DMS 273 (cell line): Measurements from ENCODE around the gene EFCAB10.
"Not testable (repeated sequence)": the region's sequence is repeated elsewhere in the genome, so short reads cannot be mapped to it uniquely, and the experiment has no call there.

ENCODE experiments used
- DNase-seq: peaks from one replicate; lab custom pipeline; 2025; ENCODE audit not compliant: unreplicated experiment; lab: John Stamatoyannopoulos, UW

The EFCAB10 gene

DNA sequence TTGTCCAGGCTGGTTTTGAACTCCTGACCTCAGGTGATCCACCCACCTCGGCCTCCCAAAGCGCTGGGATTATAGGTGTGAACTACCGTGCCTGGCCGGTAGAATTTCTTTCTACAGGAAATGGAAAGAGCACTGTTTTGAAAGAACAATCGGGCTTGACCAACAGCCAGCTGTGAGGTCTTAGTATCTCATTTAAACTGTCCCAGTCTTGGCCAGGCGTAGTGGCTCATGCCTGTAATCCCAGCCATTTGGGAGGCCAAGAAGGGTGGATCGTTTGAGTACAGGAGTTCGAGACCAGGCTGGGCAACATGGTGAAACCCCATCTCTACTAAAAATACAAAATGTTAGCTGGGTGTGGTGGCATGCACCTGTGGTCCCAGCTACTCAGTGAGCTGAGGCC, 17.8 kb upstream of the EFCAB10 start:
- DNase-seq = not testable (repeated sequence)

DNA sequence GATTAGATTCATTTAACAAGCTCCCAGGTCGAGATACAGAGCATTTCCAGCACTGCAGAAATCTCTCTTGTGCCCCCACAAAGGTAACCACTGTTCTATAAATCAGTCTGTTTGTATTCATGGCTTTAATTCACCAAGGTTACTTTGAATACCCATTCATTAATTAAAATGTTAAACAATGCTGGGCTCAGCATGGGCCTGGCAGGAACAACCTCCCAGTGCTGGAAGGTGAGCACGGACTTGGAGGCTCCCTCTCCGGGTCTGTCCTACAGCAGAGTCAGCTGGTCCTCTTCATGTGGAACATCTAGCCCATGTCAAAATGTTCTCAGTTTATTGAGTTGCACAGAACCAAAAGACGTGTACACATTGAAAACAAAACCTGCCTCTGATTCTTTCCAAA, 15.6 kb upstream of the EFCAB10 start:
- no peak for DNase-seq

DNA sequence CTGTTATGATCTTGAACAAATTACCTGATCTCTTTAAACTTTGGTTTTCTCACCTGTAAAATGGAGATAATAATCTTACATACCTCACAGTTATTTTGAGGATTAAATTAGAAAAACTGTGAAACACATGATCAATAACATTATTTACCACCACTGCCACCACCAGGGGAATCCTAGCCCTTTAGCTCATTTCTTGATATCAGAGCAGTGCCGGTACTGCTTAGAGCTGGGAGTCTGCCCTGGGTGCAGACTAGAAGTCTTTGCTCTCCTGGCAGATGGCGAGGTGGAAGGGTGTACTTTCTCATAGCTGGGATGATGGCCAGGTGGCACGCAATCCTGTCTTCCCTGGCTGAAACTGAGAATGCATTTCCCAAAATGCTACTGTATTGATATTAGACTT, 12.7 kb upstream of the EFCAB10 start:
- DNase-seq = peak; percentile 98

DNA sequence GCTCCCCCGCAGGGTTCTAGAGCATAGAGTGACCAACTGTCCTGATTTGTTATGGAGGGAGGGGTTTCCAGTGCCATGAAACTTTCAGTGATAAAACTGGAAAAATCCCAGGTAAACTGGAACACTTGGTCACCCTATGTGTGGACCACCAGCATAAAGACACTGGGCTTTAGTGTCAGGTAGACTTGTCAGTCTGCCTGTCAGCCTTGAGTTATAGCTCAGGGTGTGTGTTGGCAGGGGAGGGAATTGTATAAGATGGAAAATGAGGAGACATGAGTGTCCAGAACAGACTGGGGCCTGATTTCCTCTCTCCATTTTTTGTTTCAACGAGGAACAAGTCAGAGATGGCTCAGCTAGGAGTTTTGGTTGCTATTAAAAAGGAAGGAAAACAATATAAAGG, 10.2 kb upstream of the EFCAB10 start:
- DNase-seq = no peak

DNA sequence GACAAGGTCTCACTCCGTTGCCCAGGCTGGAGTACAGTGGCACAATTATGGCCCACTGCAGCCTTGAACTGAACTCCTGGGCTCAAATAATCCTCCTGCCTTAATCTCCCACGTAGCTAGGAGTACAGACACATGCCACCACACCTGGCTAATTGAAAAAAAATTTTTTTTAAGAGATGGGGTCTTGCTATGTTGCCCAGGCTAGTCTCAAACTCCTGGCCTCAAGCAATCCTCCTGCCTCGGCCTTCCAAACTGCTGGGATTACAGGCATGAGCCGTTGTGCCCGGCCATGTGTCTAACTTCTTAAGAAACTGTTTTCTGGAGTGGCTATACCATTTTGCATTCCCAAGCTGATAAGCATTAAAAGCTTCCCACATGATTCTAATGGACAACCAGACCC, 9.5 kb upstream of the EFCAB10 start:
- DNase-seq = no peak

DNA sequence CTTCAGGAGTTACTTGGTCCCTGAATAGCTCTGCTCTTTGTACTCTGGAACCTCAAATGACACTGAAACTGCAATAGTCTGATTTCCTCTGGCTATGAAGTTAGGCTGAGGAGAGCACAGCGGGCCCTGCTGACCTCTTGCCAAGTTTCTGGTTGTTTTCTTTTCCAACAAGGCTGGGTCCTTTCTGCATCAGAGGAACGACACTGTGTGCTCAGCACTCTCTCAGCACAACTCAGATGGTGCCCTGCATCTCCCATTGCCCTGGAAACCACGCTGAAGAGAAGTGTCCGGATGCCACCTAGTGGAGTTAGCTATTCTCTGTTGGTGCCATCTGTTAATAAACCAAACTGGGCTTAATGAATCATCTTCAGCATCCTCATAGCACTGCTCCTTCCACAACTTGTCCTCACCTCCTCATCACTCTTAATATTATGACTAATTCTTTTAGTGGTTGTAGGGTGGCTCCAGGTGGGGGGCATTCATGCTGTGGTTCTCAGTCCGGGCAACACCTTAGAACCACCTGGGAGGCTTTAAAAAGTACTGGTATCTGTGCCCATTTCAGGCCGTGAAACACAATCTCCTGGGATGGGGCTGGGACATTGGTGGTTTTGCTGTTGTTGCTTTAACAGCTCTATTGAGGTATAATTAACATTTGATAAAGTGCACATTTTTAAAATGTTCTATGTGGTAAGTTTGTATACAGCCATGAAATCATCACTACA, 8.2 kb upstream of the EFCAB10 start:
- peak; percentile 95 for DNase-seq

DNA sequence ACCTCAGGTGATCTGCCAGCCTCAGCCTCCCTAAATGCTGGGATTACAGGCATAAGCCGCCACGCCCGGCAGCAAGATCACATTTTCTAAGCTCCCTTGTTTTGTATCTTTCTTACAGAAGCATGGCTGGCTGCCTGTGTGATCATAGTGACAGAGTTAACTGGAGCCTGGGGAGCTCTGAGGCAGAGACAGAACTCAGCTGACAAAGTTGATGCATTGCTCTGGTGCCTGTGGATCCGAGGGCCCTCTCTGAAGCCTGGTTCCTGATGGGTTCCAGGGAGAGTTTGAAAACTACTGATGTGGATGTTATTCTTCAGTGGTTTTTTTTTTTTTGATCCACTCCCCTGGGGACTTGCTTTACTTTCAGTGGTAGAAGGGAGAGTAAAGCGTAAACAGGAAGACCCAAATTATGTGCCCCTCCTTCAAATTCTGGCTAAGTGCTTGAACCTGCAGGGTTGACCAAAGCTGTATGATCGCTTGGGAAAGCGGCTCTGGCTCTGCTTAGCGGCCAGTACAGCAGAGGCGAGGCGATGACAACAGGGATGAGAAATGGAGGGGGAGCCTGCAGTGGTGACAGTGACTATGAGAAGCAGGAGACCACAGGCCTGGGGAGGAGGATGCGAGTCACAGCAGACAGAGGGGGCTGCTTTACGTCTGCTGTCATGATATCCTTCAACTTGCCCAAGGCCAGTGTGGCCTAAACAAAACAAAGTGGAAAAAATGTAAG, 6.8 kb upstream of the EFCAB10 start:
- no peak for DNase-seq

DNA sequence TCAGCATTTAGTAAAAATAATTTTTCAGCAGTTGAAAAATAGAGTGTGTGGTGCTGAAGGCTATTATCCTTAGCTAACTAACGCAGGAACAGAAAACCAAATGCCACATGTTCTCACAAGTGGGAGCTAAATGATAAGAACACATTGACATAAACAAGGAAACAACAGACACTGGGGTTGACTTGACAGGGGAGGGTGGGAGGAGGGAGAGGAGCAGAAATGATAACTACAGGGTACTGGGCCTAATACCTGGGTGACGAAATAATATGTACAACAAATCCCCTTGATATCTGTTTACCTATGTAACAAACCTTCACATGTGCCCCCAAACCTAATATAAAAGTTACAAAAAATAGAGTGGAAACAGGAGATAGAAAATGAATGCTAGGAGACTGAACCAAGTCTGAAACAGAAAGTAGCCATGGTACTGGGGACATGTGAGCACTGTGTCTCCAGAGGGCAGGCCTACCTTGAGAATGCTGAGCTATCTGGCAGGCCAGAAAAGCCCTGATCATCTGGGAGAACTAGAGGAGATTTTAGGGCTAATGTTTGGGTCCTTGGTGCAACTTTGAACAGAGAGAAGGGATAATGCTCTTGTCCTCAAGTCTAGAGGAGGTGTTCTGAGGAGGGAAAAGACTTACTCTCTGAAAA, 4.7 kb upstream of the EFCAB10 start:
- DNase-seq = no peak

DNA sequence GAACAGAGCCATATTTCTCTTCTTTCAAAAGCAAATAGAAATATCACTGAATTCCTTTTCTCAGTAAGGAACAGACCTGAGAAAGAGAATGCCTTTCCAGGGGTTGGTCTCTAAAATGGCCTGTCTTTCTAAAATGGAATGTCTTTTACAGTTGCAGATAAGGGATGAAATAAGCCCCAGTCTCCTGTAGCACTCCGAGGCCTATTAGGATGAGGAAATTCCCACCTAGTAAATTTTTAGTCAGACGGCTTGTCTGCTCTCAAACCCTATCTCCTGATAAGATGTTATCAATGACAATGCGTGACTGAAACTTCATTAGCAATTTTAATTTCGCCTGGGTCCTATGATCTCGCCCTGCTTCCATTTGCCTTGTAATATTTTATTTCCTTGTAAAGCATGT, 2.9 kb upstream of the EFCAB10 start:
- DNase-seq = no peak

DNA sequence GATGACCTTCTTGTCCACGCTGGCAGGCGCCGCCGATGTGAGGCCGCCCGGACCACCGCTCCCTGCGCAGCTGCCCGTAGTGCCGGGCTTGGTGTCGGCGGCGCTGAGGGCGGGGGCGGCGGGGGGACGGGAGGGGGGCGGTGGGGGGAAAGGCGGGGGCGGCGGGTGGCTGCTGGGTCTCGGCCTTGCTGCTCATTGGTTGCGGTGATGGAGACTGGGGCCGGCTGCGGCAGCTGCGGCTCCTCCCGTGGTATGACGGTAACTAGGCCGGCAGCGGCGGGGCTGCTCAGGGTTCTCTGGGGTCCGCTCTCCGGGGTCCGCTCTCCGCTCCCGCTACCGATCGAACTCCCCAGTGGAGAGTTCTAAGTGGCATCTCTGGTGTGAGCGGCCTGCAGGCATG, 1.8 kb upstream of the EFCAB10 start:
- DNase-seq = no peak

DNA sequence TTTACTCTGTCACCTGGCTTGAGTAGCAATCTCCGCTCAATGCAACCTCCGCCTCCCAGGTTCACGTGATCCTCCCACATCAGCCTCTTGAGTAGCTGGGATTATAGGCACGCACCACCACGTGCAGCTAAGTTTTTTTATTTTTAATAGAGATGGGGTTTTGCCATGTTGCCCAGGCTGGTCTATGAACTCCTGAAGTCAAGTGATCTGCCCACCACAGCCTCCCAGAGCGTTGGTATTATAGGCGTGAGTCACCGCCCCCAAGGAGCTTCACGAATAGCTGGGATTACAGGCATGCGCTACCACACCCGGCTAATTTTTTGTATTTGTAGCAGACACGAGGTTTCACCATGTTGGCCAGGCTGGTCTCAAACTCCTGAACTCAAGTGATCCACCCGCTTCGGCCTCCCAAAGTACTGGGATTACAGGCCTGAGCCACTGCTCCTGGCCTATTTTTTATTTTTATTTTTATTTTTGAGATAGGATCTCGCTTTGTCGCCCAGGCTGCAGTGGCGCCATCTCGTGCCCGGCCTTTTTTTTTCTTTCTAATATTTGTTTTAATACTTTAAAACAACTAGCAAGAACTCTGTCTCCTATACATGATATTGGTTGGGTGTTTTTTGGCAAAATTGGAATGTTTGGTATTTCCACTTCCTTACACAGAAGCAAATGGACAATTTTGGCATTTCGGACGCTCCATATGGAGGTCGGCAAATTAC, 1.1 kb downstream of the EFCAB10 start:
- DNase-seq = no peak

DNA sequence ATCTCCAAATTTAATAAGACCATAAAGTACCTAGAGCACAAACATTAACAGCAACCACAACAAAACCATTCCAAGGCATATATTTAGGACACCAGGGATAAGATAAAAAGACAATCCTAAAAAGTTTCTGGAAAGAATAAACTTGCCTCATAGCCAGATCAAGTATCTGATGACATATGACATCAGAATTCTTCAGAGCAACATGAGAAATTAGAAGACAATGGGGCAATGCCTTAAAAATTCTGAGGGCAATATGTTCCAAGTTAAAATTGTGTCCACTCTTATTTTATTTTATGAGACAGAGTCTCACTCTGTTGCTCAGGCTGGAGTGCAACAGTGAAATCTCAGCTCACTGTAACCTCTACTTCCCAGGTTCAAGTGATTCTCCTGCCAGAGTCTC, 2.8 kb downstream of the EFCAB10 start:
- DNase-seq = no peak

DNA sequence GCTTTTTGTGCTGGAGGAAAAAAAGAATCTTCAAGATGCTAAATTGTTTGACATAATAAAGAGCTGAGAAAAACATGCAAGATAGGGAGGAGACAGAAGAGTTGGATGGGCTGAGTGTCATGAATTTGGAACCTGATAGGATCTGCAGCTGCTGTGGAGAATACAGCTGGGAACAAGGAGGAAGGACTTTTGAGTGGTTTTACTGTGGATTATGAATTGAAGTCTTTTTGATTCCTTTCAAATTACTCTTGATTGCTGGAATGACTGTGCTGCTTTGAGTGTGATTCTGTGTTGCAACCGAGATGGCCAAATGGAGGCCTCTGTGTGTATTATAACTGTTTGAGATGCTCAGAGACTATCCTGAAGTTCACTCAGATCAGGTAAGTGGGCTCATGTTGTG, 4.0 kb downstream of the EFCAB10 start:
- no peak for DNase-seq

DNA sequence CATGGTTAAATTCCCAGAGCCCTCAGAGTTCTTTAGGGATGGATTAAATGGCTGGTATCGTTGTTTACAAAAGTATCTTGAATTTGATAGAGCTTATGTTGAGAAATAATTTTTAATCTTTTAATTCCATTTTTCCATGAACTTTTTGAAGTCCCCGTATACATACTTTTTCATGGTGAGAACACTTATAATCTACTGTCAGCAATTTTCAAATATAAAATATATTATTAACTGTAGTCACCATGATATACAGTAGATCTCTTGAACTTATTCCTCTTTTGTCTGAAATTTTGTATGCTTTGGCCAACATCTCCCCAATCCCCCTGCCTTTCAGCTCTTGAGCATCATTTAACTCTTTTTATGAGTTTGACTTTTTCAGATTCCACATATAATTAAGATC, 9.4 kb downstream of the EFCAB10 start:
- DNase-seq = no peak

DNA sequence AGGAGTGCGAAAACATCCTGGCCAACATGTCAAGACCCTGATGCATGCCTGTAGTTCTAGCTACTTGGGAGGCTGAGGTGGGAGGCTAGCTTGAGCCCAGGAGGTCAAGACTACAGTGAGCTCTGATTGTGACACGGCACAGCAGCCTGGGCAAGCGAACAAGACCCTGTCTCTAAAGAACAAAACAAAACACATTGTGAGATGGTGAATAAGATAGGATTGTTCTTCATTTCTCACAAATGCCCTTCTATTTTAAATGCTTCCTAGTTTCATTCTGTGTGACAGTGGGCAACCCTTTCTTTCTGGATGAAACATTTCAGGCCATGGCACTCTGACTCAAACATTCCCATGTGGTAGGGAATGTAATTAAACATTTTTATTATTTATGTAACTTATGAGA, 13.5 kb downstream of the EFCAB10 start:
- no peak for DNase-seq

DNA sequence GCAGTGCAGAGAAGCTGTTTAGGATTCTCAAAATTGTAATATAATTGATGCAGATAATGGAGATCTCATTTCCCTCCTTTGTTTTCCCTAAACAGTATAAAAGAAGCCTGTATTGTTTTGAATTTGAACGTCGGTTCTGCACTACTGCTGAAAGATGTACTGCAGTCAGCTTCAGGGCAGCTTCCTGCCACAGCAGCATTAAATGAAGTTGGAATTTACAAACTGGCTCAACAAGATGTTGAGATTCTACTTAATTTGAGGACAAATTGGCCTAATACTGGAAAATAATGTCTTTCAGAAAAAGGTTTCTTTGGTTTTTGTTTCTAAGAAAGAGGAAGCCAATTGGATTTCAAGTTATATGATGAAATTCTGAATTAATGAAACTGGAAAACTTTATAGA, 14.3 kb downstream of the EFCAB10 start:
- no peak for DNase-seq

DNA sequence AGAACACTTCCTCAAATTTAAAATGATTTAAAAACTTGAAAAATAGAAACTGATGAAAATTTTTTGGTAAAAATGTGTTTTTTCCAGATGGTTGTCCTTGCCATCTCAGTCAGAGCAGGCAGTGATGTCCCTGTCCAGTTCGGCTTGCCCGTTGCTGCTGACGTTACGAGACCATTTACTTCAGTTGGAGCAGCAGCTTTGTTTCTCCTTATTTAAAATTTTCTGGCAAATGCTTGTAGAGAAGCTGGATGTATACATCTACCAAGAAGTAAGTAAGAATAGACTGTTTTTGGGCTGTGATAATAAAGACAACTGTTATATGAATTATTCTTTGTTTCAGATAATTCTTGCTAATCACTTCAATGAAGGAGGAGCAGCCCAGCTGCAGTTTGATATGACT, 16.1 kb downstream of the EFCAB10 start:
- no peak for DNase-seq

DNA sequence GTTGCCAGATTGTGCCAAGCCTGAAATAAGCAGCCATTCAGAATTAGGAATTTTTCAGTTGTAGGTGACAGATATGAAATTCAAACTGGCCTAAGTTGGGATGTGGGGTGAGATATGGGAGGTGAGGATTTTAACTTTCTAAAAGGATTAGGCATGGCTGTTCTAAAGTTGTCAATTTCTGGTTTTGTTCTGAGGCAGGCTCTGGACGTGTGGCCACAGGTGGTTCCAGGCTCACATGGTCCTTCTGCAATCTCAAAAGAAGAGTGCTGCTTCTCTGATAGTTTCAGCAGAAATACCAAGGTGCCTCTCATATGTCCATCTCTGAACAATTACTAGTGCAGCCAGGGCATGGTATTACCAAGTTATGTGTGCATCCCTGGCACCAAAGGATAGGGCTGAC, 21.4 kb downstream of the EFCAB10 start:
- no peak for DNase-seq

DNA sequence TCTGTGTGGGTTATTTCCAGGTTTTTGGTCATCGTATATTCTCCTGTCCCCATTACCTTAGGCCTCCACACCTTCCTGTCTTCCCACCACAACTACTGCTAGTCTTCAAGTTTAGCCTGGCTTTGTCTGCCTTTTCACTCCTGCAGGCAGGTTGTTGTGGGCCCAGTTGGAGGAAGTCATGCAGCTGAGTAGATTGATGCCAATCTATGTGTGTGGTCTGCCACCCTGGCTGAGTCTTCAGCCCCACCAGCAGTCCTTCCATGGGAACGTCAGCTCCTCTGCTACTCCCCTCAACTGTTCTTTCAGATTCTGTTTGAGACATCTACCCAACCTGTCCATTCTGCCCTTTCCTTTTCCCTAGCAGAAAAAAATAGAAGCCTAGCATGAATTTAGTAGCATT, 43.0 kb downstream of the EFCAB10 start:
- no peak for DNase-seq

DNA sequence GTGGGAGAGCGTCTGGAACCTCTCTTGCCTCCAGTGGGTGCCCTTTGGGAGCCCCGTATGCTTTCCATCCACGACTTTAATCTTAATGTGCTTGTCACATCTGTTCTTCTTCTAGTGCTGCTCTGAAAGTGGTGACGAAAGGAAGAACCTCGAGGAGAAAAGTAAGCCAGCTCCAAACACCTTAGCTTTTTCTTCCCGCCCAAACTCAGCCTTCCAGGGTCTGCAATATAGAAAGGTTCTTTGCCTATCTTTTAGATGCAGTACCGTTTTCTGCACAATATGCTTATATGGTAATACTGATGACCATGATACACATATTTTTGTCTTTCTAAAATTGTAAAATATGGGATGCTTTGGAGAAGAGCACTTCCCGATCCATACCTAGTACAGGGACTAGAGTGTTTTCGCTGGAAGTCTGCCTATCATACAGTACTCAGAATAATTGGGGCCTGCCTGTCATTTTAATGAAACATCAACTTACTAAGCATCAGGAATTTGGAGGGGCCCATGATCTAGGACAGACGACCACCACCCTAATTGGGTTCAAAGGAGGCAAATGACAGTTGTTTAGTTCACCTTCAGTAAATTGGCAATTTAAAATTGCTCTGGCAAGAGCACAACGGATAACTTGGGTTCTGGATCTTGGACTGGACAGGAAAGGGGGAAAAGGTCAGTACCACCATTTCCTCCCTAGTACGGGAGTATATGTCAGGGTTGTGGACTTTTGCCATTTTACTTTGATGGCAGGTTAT, 48.4 kb downstream of the EFCAB10 start:
- DNase-seq = peak; percentile 58
